HCT116 (cell line): ENCODE results near the gene SEMA5B. TPM values are rescaled to one million over a fixed set of nuclear protein-coding genes. Genes with fewer than 3 reads are reported as not detected.

Source experiments
- ATAC-seq: fragments of 200-7000 bp; cut with Tn5 transposase; 2 replicates; pipeline ENCODE4 v1.9.1; 2020; ENCODE audit warnings: mild to moderate bottlenecking, moderate library complexity
- BruUV-seq: library from RNA; stranded (reverse); fragments of 400-500 nt; replicated peaks from 2 replicates; lab custom pipeline; 2021; lab: Mats Ljungman, UMichigan
- CTCF ChIA-PET: fragments of 300-600 bp; sonication (Branson Sonifier 250); formaldehyde crosslinking; loops from one replicate; lab custom pipeline; 2021; ENCODE audit warnings: antibody characterized with exemption; lab: Charles Lee
- POLR2A ChIA-PET: fragments of 300-600, 350-600 bp; sonication (Branson Sonifier 250); formaldehyde crosslinking; loops from one replicate; lab custom pipeline; 2021; ENCODE audit warnings: antibody characterized with exemption; lab: Charles Lee
- RAD21 ChIA-PET, 2 experiments: fragments of 300-600 bp; sonication (Branson Sonifier 250); formaldehyde crosslinking; loops; one replicate each; lab custom pipeline; 2023; ENCODE audit warnings: low total read pairs in 2 of 2; ENCODE audit not compliant: uncharacterized antibody in 2 of 2, unreplicated experiment in 2 of 2, low non-redundant PET in 1 of 2; lab: Charles Lee
- DNase-seq: peaks from one replicate; pipeline ENCODE4 v3.0.0-alpha.2; 2010; ENCODE audit warnings: low read depth, low spot score
- H2AFZ ChIP-seq: fragments of 200-600 bp; shearing (Covaris generic), sonication (generic); 2 replicates; pipeline ENCODE4 v1.6.1; 2017; ENCODE audit warnings: low read depth, mixed run types, mixed read lengths, antibody characterized with exemption, low read length; ENCODE audit not compliant: poor library complexity, severe bottlenecking
- H3K27ac ChIP-seq: 2 replicates; pipeline ENCODE4 v1.5.1; 2012; ENCODE audit warnings: low read depth, low read length
- H3K27me3 ChIP-seq: fragments of 200-600 bp; sonication (generic); 2 replicates; pipeline ENCODE4 v1.6.1; 2016; ENCODE audit warnings: mixed run types, low read length, mixed read lengths; ENCODE audit not compliant: insufficient read depth
- H3K36me3 ChIP-seq, 2 experiments: fragments of 200-500 bp in 1 of 2; fragments of 200-600 bp in 1 of 2; sonication (Bioruptor generic) in 1 of 2; sonication (generic) in 1 of 2; 2 replicates each; pipeline versions ENCODE4 v1.5.1 to v1.6.1; 2014 to 2016; ENCODE audit warnings: low read length in 2 of 2, inconsistent platforms in 1 of 2, mixed read lengths in 1 of 2, mixed run types in 1 of 2; ENCODE audit not compliant: insufficient read depth in 2 of 2, control insufficient read depth in 1 of 2
- H3K4me1 ChIP-seq, 2 experiments: fragments of 200-600 bp in 1 of 2; sonication (generic) in 1 of 2; 2 replicates each; pipeline versions ENCODE4 v1.5.1 to v1.6.1; 2012 to 2017; ENCODE audit warnings: low read length in 2 of 2, inconsistent platforms in 1 of 2, mild to moderate bottlenecking in 1 of 2, mixed read lengths in 1 of 2, mixed run types in 1 of 2, moderate library complexity in 1 of 2; ENCODE audit not compliant: insufficient read depth in 2 of 2, control insufficient read depth in 1 of 2
- H3K4me2 ChIP-seq: fragments of 200-600 bp; sonication (generic); 2 replicates; pipeline ENCODE4 v1.6.1; 2017; ENCODE audit warnings: mixed run types, low read length, mixed read lengths
- H3K4me3 ChIP-seq, 2 experiments: fragments of 200-600 bp in 1 of 2; sonication (generic) in 1 of 2; replicated peaks in 1 of 2; 2 replicates each; pipeline ENCODE4 v1.5.1; 2011 to 2016; ENCODE audit warnings: low read length in 2 of 2, control low read depth in 1 of 2, low read depth in 1 of 2, mild to moderate bottlenecking in 1 of 2, mixed read lengths in 1 of 2, mixed run types in 1 of 2
- H3K79me2 ChIP-seq: fragments of 200-600 bp; sonication (generic); 2 replicates; pipeline ENCODE4 v1.6.1; 2017; ENCODE audit warnings: mild to moderate bottlenecking, mixed run types, low read length, moderate library complexity, mixed read lengths; ENCODE audit not compliant: insufficient read depth
- H3K9ac ChIP-seq: fragments of 200-600 bp; sonication (generic); 2 replicates; pipeline ENCODE4 v1.6.1; 2016; ENCODE audit warnings: low read length, mixed read lengths
- H3K9me2 ChIP-seq: fragments of 200-600 bp; sonication (generic), shearing (Covaris generic); 2 replicates; pipeline ENCODE4 v1.6.1; 2017; ENCODE audit warnings: mixed run types, mild to moderate bottlenecking, moderate library complexity; ENCODE audit not compliant: insufficient read depth
- H3K9me3 ChIP-seq, 2 experiments: fragments of 200-500 bp in 1 of 2; fragments of 200-600 bp in 1 of 2; sonication (Bioruptor generic) in 1 of 2; sonication (generic) in 1 of 2; 2 replicates each; pipeline ENCODE4 v1.6.1; 2014 to 2017; ENCODE audit warnings: low read length in 2 of 2, mixed read lengths in 2 of 2, inconsistent platforms in 1 of 2, low read depth in 1 of 2, mild to moderate bottlenecking in 1 of 2, mixed run types in 1 of 2, moderate library complexity in 1 of 2; ENCODE audit not compliant: control insufficient read depth in 1 of 2, insufficient read depth in 1 of 2
- H4K20me1 ChIP-seq: fragments of 200-600 bp; sonication (generic), shearing (Covaris generic); 2 replicates; pipeline ENCODE4 v1.6.1; 2017; ENCODE audit warnings: mixed run types, mild to moderate bottlenecking, moderate library complexity; ENCODE audit not compliant: insufficient read depth
- CEBPB ChIP-seq: IDR thresholded peaks from 2 replicates; pipeline ENCODE4 v1.6.1; 2012; ENCODE audit warnings: low read depth
- EZH2 ChIP-seq: fragments of 200-600 bp; sonication (generic); IDR thresholded peaks from 2 replicates; pipeline ENCODE4 v1.6.1; 2017; ENCODE audit warnings: antibody characterized with exemption, mixed run types
- EZH2phosphoT487 ChIP-seq: fragments of 200-600 bp; IDR thresholded peaks from 2 replicates; pipeline ENCODE4 v1.6.1; 2018; ENCODE audit warnings: antibody characterized with exemption, borderline replicate concordance
- POLR2A ChIP-seq: IDR thresholded peaks from 2 replicates; pipeline ENCODE4 v1.7.0; 2011; ENCODE audit warnings: borderline replicate concordance; ENCODE audit not compliant: insufficient read depth, insufficient read length; ENCODE audit errors: extremely low read depth
- POLR2AphosphoS5 ChIP-seq: IDR thresholded peaks from 2 replicates; pipeline ENCODE4 v1.6.1; 2011; ENCODE audit warnings: mild to moderate bottlenecking, low read depth, low read length, moderate library complexity
- SIN3A ChIP-seq: IDR thresholded peaks from 2 replicates; pipeline ENCODE4 v1.6.1; 2012; ENCODE audit warnings: low read depth
- SRF ChIP-seq: IDR thresholded peaks from 2 replicates; pipeline ENCODE4 v1.6.1; 2012; ENCODE audit warnings: low read depth
- TCF7L2 ChIP-seq: IDR thresholded peaks from 2 replicates; pipeline ENCODE4 v1.7.0; 2011; ENCODE audit warnings: borderline replicate concordance, inconsistent platforms; ENCODE audit not compliant: insufficient read depth, insufficient read length; ENCODE audit errors: extremely low read depth
- YY1 ChIP-seq: IDR thresholded peaks from 2 replicates; pipeline ENCODE4 v1.6.1; 2011; ENCODE audit warnings: low read length, low read depth, moderate library complexity, mild to moderate bottlenecking; ENCODE audit not compliant: insufficient replicate concordance; ENCODE audit errors: extremely low read depth
- ZNF274 ChIP-seq: fragments of 200-500 bp; sonication (Bioruptor generic); IDR thresholded peaks from 2 replicates; pipeline ENCODE4 v1.6.1; 2014; ENCODE audit warnings: mild to moderate bottlenecking, low read depth, low read length, inconsistent platforms
- intact Hi-C: fragments of 100-400 bp; cut with micrococcal nuclease; formaldehyde crosslinking; loops from 2 replicates; pipeline ENCODE4 v1.10.0; 2022
- total RNA-seq: library from RNA; stranded (reverse); gene quantifications from one replicate; pipeline ENCODE4 v1.2.1, GENCODE V29; 2021; ENCODE audit not compliant: unreplicated experiment
- TF ChIP-seq, protein P1 (sequence below): IDR thresholded peaks from 2 replicates; pipeline ENCODE4 v1.6.1; 2012
- TF ChIP-seq, protein P2 (sequence below): IDR thresholded peaks from 2 replicates; pipeline ENCODE4 v1.6.1; 2011; ENCODE audit warnings: mild to moderate bottlenecking, low read length, moderate library complexity; ENCODE audit not compliant: insufficient replicate concordance; ENCODE audit errors: extremely low read depth
- TF ChIP-seq, protein P3 (sequence below): IDR thresholded peaks from 2 replicates; pipeline ENCODE4 v1.6.1; 2012; ENCODE audit warnings: low read depth

SEMA5B gene
- total RNA-seq, 1 experiment from 2014 or later: 0.15 TPM

DNA sequence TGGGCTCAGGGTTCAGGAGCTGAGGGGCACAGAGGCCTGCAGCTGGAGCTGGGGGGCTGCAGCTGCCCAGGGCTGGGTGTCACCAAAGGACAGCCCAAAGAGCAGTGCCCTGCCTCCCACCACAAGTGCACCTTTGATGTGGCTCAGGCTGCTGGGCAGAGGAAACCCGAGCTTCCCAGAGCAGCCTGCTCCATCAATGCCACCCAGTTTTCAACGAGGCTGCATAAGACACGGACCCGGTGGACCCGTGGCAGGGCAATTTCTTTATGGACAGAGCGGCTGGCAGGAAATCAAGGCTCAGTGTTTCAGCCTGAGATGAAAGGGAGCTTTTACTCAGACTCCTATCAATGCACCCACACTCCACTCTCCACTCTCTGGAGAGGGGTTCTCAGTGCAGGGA is 18.7 kb downstream of the SEMA5B start:
- ATAC-seq (no peak), DNase-seq (no peak)
- no peaks in the 10 kb centered on the region for H3K79me2 ChIP-seq
- H3K4me2 ChIP-seq: no peak overlapping the region
- no peaks in the 10 kb centered on the region for H3K36me3 ChIP-seq
- ChIA-PET POLR2A (no interaction called here), RAD21 (no interaction called here), CTCF (no interaction called here)
- H2AFZ ChIP-seq: no peak overlapping the region
- no peaks in the 10 kb centered on the region for H3K9me2 ChIP-seq
- no peak overlapping the region for H3K27ac ChIP-seq
- H3K4me3 ChIP-seq: no peak overlapping the region
- intact Hi-C loops: no loop called here
- no peaks in the 10 kb centered on the region for H3K9me3 ChIP-seq
- no peak overlapping the region for H3K9ac ChIP-seq
- no TSS peak for BruUV-seq
- H3K27me3 ChIP-seq: peaks cover 21% of the 10 kb centered on the region; the same call in 1 of the 2 replicates
- TF ChIP-seq TCF7L2 (peak; percentile 18), CEBPB (no peak)
- H3K4me1 ChIP-seq: no peaks in the 10 kb centered on the region
- no peaks in the 10 kb centered on the region for H4K20me1 ChIP-seq

DNA sequence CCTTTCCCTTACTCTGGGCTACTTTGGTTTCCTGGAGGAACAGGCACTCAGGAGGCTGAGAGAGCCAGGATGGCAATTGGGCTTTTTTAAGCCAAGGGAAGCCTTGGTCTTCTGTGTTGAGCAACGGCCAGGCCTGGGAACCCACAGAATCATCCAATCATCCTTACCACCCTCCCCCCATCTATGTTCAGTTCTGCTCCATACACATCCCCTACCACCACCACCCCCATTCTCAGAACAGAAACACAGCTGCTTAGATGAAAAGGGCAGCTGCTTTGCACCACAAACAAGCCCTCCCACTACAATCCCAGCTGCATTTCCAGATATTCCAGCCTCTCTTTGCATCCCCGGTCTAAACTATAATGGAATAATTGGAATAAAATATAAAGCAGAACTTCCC is 21.0 kb downstream of the SEMA5B start:
- H3K4me3 ChIP-seq: no peak overlapping the region
- H3K4me2 ChIP-seq: no peak overlapping the region
- no peaks in the 10 kb centered on the region for H3K4me1 ChIP-seq
- ChIA-PET POLR2A (no interaction called here), RAD21 (no interaction called here), CTCF (no interaction called here)
- no peak overlapping the region for H2AFZ ChIP-seq
- no peaks in the 10 kb centered on the region for H3K36me3 ChIP-seq
- no peaks in the 10 kb centered on the region for H3K9me3 ChIP-seq
- DNase-seq (no peak), ATAC-seq (no peak)
- intact Hi-C loops: no loop called here
- no peak overlapping the region for H3K27ac ChIP-seq
- no peaks in the 10 kb centered on the region for H3K79me2 ChIP-seq
- H4K20me1 ChIP-seq: no peaks in the 10 kb centered on the region
- BruUV-seq: no TSS peak
- H3K27me3 ChIP-seq: peaks cover 34% of the 10 kb centered on the region
- no peaks in the 10 kb centered on the region for H3K9me2 ChIP-seq
- no peak overlapping the region for H3K9ac ChIP-seq
- no peak for TF ChIP-seq POLR2AphosphoS5
- TF ChIP-seq POLR2A: no peak
- TF ChIP-seq, protein P1, sequence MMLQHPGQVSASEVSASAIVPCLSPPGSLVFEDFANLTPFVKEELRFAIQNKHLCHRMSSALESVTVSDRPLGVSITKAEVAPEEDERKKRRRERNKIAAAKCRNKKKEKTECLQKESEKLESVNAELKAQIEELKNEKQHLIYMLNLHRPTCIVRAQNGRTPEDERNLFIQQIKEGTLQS: no peak
- TF ChIP-seq EZH2: no peak
- TF ChIP-seq ZNF274: no peak
- TF ChIP-seq CEBPB: no peak
- no peak for TF ChIP-seq TCF7L2
- TF ChIP-seq SRF: no peak
- TF ChIP-seq YY1: no peak
- TF ChIP-seq, protein P2, sequence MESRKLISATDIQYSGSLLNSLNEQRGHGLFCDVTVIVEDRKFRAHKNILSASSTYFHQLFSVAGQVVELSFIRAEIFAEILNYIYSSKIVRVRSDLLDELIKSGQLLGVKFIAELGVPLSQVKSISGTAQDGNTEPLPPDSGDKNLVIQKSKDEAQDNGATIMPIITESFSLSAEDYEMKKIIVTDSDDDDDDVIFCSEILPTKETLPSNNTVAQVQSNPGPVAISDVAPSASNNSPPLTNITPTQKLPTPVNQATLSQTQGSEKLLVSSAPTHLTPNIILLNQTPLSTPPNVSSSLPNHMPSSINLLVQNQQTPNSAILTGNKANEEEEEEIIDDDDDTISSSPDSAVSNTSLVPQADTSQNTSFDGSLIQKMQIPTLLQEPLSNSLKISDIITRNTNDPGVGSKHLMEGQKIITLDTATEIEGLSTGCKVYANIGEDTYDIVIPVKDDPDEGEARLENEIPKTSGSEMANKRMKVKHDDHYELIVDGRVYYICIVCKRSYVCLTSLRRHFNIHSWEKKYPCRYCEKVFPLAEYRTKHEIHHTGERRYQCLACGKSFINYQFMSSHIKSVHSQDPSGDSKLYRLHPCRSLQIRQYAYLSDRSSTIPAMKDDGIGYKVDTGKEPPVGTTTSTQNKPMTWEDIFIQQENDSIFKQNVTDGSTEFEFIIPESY: no peak
- no peak for TF ChIP-seq EZH2phosphoT487
- no peak for TF ChIP-seq SIN3A
- TF ChIP-seq, protein P3, sequence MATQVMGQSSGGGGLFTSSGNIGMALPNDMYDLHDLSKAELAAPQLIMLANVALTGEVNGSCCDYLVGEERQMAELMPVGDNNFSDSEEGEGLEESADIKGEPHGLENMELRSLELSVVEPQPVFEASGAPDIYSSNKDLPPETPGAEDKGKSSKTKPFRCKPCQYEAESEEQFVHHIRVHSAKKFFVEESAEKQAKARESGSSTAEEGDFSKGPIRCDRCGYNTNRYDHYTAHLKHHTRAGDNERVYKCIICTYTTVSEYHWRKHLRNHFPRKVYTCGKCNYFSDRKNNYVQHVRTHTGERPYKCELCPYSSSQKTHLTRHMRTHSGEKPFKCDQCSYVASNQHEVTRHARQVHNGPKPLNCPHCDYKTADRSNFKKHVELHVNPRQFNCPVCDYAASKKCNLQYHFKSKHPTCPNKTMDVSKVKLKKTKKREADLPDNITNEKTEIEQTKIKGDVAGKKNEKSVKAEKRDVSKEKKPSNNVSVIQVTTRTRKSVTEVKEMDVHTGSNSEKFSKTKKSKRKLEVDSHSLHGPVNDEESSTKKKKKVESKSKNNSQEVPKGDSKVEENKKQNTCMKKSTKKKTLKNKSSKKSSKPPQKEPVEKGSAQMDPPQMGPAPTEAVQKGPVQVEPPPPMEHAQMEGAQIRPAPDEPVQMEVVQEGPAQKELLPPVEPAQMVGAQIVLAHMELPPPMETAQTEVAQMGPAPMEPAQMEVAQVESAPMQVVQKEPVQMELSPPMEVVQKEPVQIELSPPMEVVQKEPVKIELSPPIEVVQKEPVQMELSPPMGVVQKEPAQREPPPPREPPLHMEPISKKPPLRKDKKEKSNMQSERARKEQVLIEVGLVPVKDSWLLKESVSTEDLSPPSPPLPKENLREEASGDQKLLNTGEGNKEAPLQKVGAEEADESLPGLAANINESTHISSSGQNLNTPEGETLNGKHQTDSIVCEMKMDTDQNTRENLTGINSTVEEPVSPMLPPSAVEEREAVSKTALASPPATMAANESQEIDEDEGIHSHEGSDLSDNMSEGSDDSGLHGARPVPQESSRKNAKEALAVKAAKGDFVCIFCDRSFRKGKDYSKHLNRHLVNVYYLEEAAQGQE: no peak
